Esophagus (tissue), 2 donors: ENCODE results near the gene P2RX5. TPM values are rescaled to one million over a fixed set of nuclear protein-coding genes. Genes with fewer than 3 reads are reported as not detected.

Experiments
- H3K27ac ChIP-seq, 2 donors: one replicate each; pipeline ENCODE4 v1.5.1; 2013; ENCODE audit warnings: low read depth in 2 of 2, mild to moderate bottlenecking in 2 of 2, inconsistent platforms in 1 of 2, low read length in 1 of 2, moderate library complexity in 1 of 2
- H3K27me3 ChIP-seq, 2 donors: one replicate each; pipeline ENCODE4 v1.6.1; 2013; ENCODE audit warnings: low read length in 2 of 2, control low read depth in 1 of 2, mild to moderate bottlenecking in 1 of 2; ENCODE audit not compliant: insufficient read depth in 2 of 2, control insufficient read depth in 1 of 2
- H3K36me3 ChIP-seq, 2 donors: one replicate each; pipeline ENCODE4 v1.6.1; 2013; ENCODE audit warnings: low read length in 1 of 2; ENCODE audit not compliant: control insufficient read depth in 2 of 2, insufficient read depth in 2 of 2
- H3K4me1 ChIP-seq, 2 donors: one replicate each; pipeline ENCODE4 v1.6.1; 2013; ENCODE audit warnings: low read length in 1 of 2; ENCODE audit not compliant: control insufficient read depth in 2 of 2, insufficient read depth in 2 of 2
- H3K4me3 ChIP-seq, 2 donors: one replicate each; pipeline ENCODE4 v1.5.1; 2013; ENCODE audit warnings: low read length in 2 of 2, mild to moderate bottlenecking in 2 of 2, low read depth in 1 of 2, moderate library complexity in 1 of 2
- H3K9me3 ChIP-seq, 2 donors: one replicate each; pipeline ENCODE4 v1.6.1; 2013; ENCODE audit warnings: mild to moderate bottlenecking in 2 of 2, low read depth in 1 of 2, low read length in 1 of 2, moderate library complexity in 1 of 2; ENCODE audit not compliant: control insufficient read depth in 2 of 2, insufficient read depth in 1 of 2
- WGBS, 2 donors: extraction: QIAGEN DNeasy Blood & Tissue Kit; methylation state at CpG; one replicate each; pipeline ENCODE4 v1.1.7; 2013; 5-methylcytosine and 5-hydroxymethylcytosine counted together
- polyA plus RNA-seq, 2 donors: library from polyadenylated mRNA; stranded (reverse); fragments of 200-250 nt; gene quantifications; one replicate each; pipeline ENCODE4 v1.2.3, GENCODE V29; 2013
- donor health status: healthy with polysubstance abuse.
- donor health status: Bipolar disorder and iron deficiency.

The P2RX5 gene
- polyA plus RNA-seq, 2 donors: 0.36 to 1.8 TPM

DNA sequence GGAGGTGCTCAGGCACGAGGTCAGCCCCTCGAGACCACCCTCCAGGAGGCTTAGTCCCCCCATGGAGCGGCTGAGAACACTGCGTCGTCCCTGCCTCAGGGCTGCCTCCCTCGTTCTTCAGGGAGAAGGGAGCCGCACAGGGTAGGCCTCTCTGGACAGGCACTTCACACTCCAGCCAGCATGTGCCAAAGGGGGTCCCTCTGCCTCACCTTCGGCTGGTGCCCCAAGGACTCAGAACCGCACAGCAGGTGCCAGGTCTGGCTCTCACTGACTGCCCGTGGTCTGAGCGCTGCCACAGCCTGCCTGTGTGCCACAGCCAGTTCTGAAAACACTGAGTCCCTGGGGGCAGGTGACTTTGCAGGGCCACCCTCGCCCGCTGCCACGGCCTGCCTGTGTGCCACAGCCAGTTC is 7.1 kb downstream of the P2RX5 start:
- peaks cover 0 to 3% of the 10 kb centered on the region in 2 donors for H3K27me3 ChIP-seq

DNA sequence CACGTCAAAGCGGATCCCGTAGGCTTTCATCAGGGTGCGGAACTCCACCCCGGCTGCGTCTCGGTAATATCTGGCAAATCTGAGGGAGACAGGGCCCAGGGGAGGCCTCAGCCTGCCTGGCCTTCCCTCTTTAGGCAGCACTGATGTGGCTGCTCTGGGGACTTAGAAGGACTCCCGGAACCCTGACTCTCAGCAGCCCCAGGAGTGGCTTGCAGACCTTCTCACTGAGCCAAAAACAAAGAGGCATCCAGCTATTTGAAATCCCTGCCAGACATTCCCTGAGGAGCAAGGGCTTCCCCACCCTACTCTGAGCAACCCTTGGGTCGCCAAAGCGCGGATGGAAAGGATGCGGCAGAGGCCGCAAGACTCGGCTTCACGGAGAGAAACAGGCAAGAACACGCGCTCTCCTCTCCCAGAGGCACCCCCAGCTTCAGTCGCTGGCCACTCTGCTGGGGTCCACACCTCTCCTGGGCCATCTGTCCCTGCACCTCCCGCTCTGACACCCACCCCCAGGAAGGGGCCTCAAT is 7.9 kb downstream of the P2RX5 start:
- 44 to 49% methylated on average over 19 of the region's 19 CpGs for WGBS, 2 donors
- Histone ChIP-seq H3K4me1 (no peaks in the 10 kb centered on the region), H3K27me3 (peaks cover 0 to 2% of the 10 kb centered on the region in 2 donors), H3K9me3 (no peaks in the 10 kb centered on the region), H3K27ac (no peak overlapping the region), H3K4me3 (no peak overlapping the region), H3K36me3 (no peaks in the 10 kb centered on the region)

More for the DNA sequence above, 7.1 kb downstream of the P2RX5 start:
- Histone ChIP-seq H3K9me3 (no peaks in the 10 kb centered on the region), H3K4me1 (no peaks in the 10 kb centered on the region), H3K36me3 (no peaks in the 10 kb centered on the region), H3K4me3 (no peak overlapping the region), H3K27ac (no peak overlapping the region)
- 71 to 75% methylated on average over 11 to 14 of the region's 14 CpGs for WGBS, 2 donors

DNA sequence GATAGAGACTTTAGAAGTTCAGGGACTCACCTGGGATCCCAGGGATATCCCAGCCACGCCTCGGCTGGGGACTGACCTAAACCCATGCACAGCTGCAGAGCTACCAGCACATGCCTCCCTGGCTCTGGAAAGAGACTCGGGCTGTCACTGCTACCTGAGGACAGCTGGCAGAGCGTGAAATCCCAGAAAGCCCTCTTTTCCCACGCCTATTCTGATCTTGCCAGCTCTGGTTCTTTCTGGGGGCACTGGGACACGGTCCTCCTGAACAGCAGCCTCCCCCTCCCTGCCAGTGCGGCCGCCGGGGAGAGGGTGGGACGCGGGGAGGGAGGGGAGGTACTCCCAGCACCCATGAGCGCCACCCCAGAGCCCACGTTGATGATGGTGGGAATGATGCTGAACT is 10.8 kb downstream of the P2RX5 start:
- 23 to 36% methylated on average over 13 of the region's 13 CpGs for WGBS, 2 donors
- Histone ChIP-seq H3K36me3 (no peaks in the 10 kb centered on the region), H3K9me3 (no peaks in the 10 kb centered on the region), H3K27me3 (peaks cover 0 to 2% of the 10 kb centered on the region in 2 donors), H3K4me3 (no peak overlapping the region), H3K4me1 (no peaks in the 10 kb centered on the region), H3K27ac (no peak overlapping the region)

DNA sequence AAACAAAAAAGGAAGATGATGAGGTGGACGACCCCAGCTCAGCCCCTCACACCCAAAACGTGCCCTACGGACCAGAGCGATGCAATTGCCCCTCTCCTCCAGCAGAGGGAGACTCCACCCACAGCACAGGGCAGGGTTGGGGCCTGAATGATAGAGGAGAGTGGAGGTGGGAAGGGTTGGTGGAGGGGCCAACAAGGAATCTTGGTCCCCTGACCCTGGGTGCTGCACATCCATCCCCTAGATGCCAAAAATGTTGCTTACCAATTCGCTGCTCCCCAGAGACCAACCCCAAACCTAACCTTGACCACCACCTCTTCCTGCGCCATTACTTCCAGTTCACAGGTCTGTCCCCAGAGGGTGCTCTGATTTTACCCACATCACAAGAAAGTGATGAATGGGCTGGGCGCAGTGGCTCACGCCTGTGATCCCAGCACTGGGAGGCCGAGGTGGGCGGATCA is 12.9 kb downstream of the P2RX5 start:
- 29 to 33% methylated on average over 10 of the region's 10 CpGs for WGBS, 2 donors
- Histone ChIP-seq H3K36me3 (no peaks in the 10 kb centered on the region), H3K9me3 (no peaks in the 10 kb centered on the region)

DNA sequence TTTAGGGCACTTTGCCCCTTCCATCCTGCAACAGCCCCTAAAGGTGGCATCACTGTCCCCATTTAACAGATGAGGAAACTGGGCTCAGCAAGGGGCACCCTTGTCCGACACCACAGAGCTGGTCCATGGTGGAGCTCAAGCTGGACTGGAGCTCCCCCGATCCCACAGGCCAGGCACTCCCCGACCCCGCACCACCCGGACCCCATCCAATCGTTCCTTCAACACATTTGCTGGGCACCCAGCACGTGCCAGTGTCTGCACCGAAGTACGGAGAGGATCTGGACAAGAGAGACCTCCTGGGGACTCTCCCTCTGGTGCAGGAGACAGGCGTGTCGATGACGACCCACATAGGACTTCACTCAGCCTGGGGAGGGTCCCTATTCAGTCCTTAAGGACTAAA is 13.9 kb downstream of the P2RX5 start:
- no peaks in the 10 kb centered on the region for H3K9me3 ChIP-seq
- no peak overlapping the region for H3K4me3 ChIP-seq
- H3K36me3 ChIP-seq: no peaks in the 10 kb centered on the region
- 88 to 89% methylated on average over 12 of the region's 12 CpGs for WGBS, 2 donors
- H3K27ac ChIP-seq: no peak overlapping the region
- peaks cover 0 to 2% of the 10 kb centered on the region in 2 donors for H3K27me3 ChIP-seq
- H3K4me1 ChIP-seq: peaks cover 0 to 5% of the 10 kb centered on the region in 2 donors

More for the DNA sequence above, 12.9 kb downstream of the P2RX5 start:
- Histone ChIP-seq H3K4me3 (no peak overlapping the region), H3K27me3 (peaks cover 0 to 2% of the 10 kb centered on the region in 2 donors), H3K4me1 (peaks cover 0 to 5% of the 10 kb centered on the region in 2 donors), H3K27ac (no peak overlapping the region)

DNA sequence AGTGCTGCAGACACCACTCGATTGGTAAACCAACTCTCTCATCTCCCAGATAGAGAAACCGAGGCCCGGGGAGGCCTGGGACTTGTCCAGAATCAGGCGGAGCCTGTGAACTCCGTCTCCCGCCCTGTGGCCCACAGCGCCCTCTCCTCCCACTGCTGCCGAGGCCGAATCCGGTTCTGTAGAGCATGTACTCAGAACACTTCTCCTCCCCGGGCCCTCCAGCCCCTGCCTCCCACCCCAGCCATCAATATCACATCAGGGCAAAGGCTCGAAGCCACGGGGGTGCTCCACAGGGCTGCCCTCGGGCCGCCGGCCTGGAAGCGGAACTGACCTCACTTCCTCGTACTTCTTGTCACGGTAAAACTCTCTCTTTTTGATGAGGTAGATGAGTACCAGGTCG is 14.4 kb downstream of the P2RX5 start:
- peaks cover 0 to 5% of the 10 kb centered on the region in 2 donors for H3K4me1 ChIP-seq
- H3K36me3 ChIP-seq: no peaks in the 10 kb centered on the region
- WGBS, 2 donors: 75 to 79% methylated on average over 20 of the region's 20 CpGs
- H3K27ac ChIP-seq: no peak overlapping the region
- no peaks in the 10 kb centered on the region for H3K9me3 ChIP-seq
- peaks cover 0 to 2% of the 10 kb centered on the region in 2 donors for H3K27me3 ChIP-seq
- no peak overlapping the region for H3K4me3 ChIP-seq

DNA sequence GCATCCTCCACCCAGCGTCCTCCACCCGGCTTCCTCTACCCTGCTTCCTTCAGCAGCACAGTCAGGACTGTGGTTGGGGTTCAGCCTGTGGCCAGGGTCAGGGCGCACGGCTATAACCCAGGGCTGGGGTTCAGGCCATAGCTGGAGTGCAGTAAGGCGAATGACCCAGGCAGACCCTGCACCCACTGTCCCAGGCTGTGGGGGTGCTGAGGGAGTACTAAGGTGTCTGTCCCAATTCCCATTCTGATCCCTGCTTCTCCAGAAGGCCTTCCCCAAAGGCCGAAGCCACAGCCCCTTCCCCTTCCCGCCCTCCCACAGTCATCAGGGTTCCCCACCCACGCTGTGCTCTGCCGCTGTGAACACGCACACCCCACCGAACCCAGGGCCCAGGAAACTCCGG is 14.9 kb downstream of the P2RX5 start:
- H3K9me3 ChIP-seq: no peaks in the 10 kb centered on the region
- H3K27me3 ChIP-seq: peaks cover 0 to 2% of the 10 kb centered on the region in 2 donors
- no peak overlapping the region for H3K27ac ChIP-seq
- WGBS, 2 donors: 84 to 91% methylated on average over 12 of the region's 12 CpGs
- no peak overlapping the region for H3K4me3 ChIP-seq
- H3K36me3 ChIP-seq: no peaks in the 10 kb centered on the region
- peaks cover 0 to 5% of the 10 kb centered on the region in 2 donors for H3K4me1 ChIP-seq

DNA sequence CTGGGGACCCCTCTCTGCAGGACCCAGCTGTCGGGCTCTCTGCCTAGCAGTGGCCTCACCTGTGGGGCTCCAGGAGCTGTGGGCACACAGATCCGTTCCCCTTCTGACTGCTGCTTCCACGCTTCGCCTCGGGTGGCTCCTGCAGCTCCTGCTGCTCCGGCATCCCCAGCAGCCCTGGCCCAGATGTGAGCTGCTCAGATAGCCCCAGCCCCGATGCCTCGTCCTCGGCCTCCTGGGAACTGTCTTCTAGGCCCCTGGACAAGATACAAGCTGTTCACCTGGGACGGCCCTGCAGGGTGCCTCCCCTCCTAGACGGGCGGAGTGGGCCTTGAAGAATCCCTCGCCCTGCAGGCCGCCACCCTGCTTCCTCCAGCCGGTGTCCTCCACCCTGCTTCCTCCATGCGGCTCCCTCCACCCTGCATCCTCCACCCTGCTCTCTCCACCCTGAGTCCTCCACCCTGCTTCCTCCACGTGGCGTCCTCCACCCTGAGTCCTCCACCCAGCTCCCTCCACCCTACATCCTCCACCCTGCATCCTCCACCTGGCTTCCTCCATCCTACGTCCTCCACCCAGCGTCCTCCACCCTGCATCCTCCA is 16.3 kb downstream of the P2RX5 start:
- Histone ChIP-seq H3K4me1 (peaks cover 0 to 5% of the 10 kb centered on the region in 2 donors), H3K36me3 (no peaks in the 10 kb centered on the region), H3K27ac (no peak overlapping the region), H3K27me3 (no peaks in the 10 kb centered on the region), H3K9me3 (no peaks in the 10 kb centered on the region), H3K4me3 (no peak overlapping the region)
- 51 to 53% methylated on average over 19 to 20 of the region's 20 CpGs for whole genome bisulfite sequencing, 2 donors

DNA sequence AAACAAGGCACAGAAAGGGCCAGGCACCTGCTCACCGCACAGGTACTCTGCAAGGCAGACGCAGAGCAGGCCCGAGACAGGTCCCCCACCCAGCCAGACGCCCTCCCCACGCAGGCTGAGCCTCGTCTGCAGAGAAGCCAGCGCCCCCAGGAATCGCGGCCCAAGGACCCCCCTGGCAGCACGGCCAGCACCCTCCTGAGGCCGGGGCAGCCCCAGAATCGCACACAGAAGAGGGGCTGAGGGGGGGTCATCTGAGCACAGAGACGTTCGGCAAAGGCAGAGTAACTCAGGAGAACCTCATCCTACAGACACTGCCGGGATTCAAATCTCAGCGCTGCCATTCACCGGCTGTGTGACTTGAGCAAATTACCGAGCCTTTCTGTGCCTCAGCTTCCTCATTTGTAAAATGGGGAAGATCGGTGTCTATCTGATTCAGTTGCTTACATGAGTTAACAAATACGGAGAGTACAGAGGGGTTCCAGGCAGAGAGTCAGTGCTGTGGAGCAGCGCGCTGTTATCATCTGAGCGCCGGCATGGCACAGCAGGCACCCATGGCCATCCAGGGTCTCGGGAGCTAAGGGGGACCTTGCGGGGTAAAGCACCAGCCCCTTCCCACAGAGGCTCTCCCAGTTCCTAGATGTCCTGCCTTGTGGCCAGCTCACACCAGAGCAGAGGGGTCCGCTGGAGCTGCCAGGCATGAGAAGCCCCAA is 17.0 kb downstream of the P2RX5 start:
- Histone ChIP-seq H3K27me3 (no peaks in the 10 kb centered on the region), H3K4me1 (peaks cover 0 to 5% of the 10 kb centered on the region in 2 donors), H3K9me3 (no peaks in the 10 kb centered on the region), H3K36me3 (no peaks in the 10 kb centered on the region), H3K27ac (no peak overlapping the region), H3K4me3 (no peak overlapping the region)
- WGBS, 2 donors: 86 to 90% methylated on average over 27 of the region's 27 CpGs
